H1 (cell line): ENCODE results near the gene MGRN1. TPM values are rescaled to one million over a fixed set of nuclear protein-coding genes. Genes with fewer than 3 reads are reported as not detected.

Source experiments
- BACH1 ChIP-seq: IDR thresholded peaks from 2 replicates; pipeline ENCODE4 v1.6.1; 2012; ENCODE audit warnings: low read length, improper control_type of control experiment
- RBBP5 ChIP-seq: IDR thresholded peaks from 2 replicates; pipeline ENCODE4 v1.7.1; 2012; ENCODE audit warnings: low read depth, mild to moderate bottlenecking, inconsistent platforms, low read length, moderate library complexity, borderline replicate concordance
- RNF2 ChIP-seq: fragments of 200-900, 300-1000 bp; sonication (generic); IDR thresholded peaks from 2 replicates; pipeline ENCODE4 v1.7.1; 2016; ENCODE audit warnings: borderline replicate concordance, low read depth, mild to moderate bottlenecking, antibody characterized with exemption, low read length; ENCODE audit not compliant: poor library complexity, severe bottlenecking; ENCODE audit errors: missing control alignments
- RXRA ChIP-seq: IDR thresholded peaks from 2 replicates; pipeline ENCODE4 v1.6.1; 2011; ENCODE audit warnings: low read depth, mild to moderate bottlenecking, low read length, moderate library complexity; ENCODE audit not compliant: insufficient read depth
- SP1 ChIP-seq: IDR thresholded peaks from 2 replicates; pipeline ENCODE4 v1.6.1; 2011; ENCODE audit warnings: low read depth, low read length
- YY1 ChIP-seq: IDR thresholded peaks from 2 replicates; pipeline ENCODE4 v1.6.1; 2011; ENCODE audit warnings: low read depth, mild to moderate bottlenecking, low read length
- polyA plus RNA-seq, 7 experiments: library from polyadenylated mRNA; depleted of rRNA in 3 of 7; stranded (reverse) in 5 of 7; unstranded in 2 of 7; fragments of >200 nt in 5 of 7; fragments of 200-250 nt in 2 of 7; gene quantifications; 1 replicate in 5 of 7; 2 replicates in 1 of 7; 4 replicates in 1 of 7; pipeline versions ENCODE4 v1.2.1 to v1.2.3, GENCODE V29; 2011 to 2013; ENCODE audit warnings: missing spikeins in 2 of 7, mixed read lengths in 2 of 7
- total RNA-seq: library from RNA; stranded (reverse); fragmentation: NEBNext Ultra II Directional; extraction: Animal tissue kit (Norgen Biotek cat#: 25700); gene quantifications from 2 replicates; pipeline ENCODE4 v1.2.1, GENCODE V29; 2021
- TF ChIP-seq, protein P1 (sequence below): fragments of 300-600 bp; sonication (generic); IDR thresholded peaks from 2 replicates; pipeline ENCODE4 v1.7.1; 2012; ENCODE audit warnings: low read length, moderate library complexity, mild to moderate bottlenecking, inconsistent platforms; ENCODE audit not compliant: insufficient replicate concordance
- TF ChIP-seq, protein P2 (sequence below): IDR thresholded peaks from 2 replicates; pipeline ENCODE4 v1.6.1; 2012; ENCODE audit warnings: inconsistent platforms

Gene MGRN1
- total and polyA plus RNA-seq, 2 of the 8 experiments (the other 6 are each of a cell fraction or from before 2014, with no cell fraction given) = 15.0 to 82.3 TPM

DNA sequence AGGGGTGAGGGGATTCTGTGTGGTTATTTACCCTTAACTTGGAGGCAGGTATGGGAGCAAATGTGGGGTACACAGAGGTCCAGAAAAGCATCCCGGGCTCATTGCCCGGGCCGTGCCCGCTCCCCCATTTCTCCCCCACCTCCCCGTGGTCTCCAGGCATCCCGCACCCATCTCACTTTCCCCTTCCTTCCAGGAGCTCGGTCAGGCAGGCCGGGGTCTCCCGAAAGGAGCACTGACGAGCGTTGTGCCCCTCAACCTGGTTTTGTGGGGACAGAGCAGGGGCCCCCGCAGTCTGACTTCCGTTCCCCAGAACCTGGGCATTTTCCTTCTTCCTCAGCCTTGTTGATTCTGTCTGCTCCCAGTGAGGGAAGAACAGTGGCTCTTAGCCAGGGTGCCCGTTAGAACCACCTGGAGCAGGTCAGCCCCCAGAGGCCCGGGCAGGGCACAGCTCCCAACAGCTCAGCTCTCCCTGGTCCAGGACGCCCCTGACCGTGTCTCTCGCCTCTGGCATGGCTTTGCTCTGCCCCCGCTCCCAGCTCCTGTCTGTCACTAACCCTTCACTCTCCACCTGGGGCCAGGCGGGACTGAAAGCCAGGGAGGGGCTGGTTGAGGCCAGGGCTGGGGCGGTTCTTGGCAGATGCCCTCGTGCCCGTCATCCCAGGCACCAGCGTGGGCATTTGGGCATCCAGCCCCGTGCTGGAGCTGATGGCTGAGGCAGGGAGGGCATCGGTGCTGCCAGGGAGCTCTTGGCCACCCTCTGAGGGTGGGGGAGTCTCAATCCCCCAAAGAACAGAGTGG, 56.2 kb downstream of the MGRN1 start (continued):
- TF ChIP-seq, protein P1, sequence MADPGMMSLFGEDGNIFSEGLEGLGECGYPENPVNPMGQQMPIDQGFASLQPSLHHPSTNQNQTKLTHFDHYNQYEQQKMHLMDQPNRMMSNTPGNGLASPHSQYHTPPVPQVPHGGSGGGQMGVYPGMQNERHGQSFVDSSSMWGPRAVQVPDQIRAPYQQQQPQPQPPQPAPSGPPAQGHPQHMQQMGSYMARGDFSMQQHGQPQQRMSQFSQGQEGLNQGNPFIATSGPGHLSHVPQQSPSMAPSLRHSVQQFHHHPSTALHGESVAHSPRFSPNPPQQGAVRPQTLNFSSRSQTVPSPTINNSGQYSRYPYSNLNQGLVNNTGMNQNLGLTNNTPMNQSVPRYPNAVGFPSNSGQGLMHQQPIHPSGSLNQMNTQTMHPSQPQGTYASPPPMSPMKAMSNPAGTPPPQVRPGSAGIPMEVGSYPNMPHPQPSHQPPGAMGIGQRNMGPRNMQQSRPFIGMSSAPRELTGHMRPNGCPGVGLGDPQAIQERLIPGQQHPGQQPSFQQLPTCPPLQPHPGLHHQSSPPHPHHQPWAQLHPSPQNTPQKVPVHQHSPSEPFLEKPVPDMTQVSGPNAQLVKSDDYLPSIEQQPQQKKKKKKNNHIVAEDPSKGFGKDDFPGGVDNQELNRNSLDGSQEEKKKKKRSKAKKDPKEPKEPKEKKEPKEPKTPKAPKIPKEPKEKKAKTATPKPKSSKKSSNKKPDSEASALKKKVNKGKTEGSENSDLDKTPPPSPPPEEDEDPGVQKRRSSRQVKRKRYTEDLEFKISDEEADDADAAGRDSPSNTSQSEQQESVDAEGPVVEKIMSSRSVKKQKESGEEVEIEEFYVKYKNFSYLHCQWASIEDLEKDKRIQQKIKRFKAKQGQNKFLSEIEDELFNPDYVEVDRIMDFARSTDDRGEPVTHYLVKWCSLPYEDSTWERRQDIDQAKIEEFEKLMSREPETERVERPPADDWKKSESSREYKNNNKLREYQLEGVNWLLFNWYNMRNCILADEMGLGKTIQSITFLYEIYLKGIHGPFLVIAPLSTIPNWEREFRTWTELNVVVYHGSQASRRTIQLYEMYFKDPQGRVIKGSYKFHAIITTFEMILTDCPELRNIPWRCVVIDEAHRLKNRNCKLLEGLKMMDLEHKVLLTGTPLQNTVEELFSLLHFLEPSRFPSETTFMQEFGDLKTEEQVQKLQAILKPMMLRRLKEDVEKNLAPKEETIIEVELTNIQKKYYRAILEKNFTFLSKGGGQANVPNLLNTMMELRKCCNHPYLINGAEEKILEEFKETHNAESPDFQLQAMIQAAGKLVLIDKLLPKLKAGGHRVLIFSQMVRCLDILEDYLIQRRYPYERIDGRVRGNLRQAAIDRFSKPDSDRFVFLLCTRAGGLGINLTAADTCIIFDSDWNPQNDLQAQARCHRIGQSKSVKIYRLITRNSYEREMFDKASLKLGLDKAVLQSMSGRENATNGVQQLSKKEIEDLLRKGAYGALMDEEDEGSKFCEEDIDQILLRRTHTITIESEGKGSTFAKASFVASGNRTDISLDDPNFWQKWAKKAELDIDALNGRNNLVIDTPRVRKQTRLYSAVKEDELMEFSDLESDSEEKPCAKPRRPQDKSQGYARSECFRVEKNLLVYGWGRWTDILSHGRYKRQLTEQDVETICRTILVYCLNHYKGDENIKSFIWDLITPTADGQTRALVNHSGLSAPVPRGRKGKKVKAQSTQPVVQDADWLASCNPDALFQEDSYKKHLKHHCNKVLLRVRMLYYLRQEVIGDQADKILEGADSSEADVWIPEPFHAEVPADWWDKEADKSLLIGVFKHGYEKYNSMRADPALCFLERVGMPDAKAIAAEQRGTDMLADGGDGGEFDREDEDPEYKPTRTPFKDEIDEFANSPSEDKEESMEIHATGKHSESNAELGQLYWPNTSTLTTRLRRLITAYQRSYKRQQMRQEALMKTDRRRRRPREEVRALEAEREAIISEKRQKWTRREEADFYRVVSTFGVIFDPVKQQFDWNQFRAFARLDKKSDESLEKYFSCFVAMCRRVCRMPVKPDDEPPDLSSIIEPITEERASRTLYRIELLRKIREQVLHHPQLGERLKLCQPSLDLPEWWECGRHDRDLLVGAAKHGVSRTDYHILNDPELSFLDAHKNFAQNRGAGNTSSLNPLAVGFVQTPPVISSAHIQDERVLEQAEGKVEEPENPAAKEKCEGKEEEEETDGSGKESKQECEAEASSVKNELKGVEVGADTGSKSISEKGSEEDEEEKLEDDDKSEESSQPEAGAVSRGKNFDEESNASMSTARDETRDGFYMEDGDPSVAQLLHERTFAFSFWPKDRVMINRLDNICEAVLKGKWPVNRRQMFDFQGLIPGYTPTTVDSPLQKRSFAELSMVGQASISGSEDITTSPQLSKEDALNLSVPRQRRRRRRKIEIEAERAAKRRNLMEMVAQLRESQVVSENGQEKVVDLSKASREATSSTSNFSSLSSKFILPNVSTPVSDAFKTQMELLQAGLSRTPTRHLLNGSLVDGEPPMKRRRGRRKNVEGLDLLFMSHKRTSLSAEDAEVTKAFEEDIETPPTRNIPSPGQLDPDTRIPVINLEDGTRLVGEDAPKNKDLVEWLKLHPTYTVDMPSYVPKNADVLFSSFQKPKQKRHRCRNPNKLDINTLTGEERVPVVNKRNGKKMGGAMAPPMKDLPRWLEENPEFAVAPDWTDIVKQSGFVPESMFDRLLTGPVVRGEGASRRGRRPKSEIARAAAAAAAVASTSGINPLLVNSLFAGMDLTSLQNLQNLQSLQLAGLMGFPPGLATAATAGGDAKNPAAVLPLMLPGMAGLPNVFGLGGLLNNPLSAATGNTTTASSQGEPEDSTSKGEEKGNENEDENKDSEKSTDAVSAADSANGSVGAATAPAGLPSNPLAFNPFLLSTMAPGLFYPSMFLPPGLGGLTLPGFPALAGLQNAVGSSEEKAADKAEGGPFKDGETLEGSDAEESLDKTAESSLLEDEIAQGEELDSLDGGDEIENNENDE = no peak
- TF ChIP-seq BACH1 = no peak
- TF ChIP-seq RNF2 = no peak
- TF ChIP-seq RXRA = no peak
- TF ChIP-seq SP1 = no peak
- no peak for TF ChIP-seq YY1
- no peak for TF ChIP-seq RBBP5
- TF ChIP-seq, protein P2, sequence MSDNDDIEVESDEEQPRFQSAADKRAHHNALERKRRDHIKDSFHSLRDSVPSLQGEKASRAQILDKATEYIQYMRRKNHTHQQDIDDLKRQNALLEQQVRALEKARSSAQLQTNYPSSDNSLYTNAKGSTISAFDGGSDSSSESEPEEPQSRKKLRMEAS = no peak
